CD4-positive, alpha-beta T cell treated with Interleukin-4 for 4 hours (primary cell): Measurements from ENCODE around the gene PTPRN2.

Experiments used
- DNase-seq: peaks from one replicate; pipeline ENCODE4 v3.0.0-alpha.2; 2020

The PTPRN2 gene

DNA sequence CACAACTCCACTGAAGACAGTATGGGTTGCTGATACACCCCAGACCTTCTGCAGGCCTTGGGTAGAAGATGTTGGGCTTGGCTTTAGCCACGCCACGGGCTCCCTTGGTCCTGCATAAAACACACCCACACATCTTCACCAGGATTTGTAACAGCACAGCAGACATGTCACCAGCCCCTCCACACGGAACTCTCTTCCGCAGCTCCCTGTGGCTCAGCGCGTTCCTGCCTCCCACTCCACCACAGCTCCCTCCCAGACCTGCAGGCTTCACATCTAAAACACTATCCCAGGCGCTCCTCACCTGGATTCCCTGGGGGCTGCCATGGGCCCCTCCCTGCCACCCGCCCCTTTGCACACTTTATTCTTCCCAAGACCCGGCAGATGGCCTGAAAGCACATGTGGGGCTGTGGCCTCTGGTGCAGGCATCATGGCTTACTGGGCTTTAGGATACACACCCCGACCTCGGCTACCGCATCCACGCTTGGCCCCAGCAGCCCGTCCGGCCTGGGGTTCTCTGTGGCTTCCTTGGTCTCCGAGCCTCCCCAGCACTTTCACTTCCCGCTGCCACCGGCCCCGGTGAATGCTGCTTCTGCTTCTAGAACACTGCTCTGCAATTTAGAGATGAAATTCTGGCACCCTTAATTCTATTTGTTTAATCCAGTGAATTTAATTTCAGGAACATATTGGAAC is 818.0 kb downstream of the PTPRN2 start:
- no peak for DNase-seq

DNA sequence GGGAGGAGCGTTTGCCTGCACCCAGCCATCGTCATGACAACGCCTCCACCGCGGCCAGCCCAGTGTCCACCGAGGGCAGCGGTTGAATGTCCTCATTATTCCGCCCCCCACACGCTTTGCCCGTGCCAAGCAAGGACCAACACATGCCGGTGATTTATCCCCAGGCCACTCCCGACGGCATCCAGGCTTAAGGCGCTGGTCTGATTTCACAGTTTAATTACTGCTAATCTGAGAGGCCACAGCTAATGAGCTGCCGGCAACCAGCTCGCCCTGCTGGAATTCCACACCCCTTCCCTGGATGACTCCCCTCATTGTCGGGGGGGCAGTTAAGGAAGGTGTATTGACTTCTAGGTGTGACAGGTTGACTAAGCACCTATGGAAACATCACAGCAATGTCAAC is 818.5 kb downstream of the PTPRN2 start:
- no peak for DNase-seq

- no peak for DNase-seq
These were observed 819.4 kb downstream of the PTPRN2 start for GRCh38 chr7:157768198-157768597.

GRCh38 chr7:157767506-157768197 is 820.0 kb downstream of the PTPRN2 start:
- DNase-seq, result no peak

DNA sequence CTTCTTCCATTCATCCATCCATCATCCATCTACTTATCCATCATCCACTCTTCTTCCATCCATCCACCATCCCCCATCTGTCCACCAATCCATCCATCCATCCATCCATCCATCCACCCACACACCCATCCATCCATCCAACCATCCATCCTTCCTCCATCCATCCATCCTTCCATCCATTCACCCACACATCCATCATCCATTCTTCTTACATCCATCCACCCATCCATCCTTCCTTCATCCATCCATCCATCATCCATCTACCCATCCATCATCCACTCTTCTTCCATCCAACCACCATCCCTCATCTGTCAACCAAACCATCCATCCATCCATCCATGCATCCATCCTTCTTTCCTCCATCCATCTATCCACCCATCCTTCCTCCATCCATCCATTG is 821.5 kb downstream of the PTPRN2 start:
- DNase-seq, result no peak

DNA sequence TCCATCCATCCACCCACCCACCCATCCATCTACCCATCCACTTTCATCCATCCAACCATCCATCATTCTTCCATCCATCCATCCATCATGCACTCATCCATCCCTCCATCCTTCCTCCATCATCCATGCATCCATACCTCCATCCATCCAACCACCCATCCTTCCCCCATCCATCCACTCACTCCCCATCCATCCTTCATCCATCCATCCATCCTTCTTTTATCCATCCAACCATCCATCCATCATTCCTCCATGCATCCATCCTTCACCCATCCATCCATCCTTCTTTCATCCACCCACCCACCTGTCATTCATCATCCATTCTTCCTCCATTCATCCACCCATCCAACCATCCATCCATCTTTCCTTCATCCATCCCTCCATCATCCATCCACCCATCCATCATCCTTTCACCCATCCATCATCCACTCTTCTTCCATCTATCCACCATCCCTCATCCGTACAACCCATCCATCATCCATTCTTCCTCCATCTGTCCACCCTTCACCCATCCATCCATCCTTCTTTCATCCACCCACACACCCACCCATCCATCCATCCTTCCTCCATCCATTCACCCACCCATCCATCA is 822.6 kb downstream of the PTPRN2 start:
- DNase-seq, result no peak

GRCh38 chr7:157764193-157764592 is 823.4 kb downstream of the PTPRN2 start:
- DNase-seq, result no peak

DNA sequence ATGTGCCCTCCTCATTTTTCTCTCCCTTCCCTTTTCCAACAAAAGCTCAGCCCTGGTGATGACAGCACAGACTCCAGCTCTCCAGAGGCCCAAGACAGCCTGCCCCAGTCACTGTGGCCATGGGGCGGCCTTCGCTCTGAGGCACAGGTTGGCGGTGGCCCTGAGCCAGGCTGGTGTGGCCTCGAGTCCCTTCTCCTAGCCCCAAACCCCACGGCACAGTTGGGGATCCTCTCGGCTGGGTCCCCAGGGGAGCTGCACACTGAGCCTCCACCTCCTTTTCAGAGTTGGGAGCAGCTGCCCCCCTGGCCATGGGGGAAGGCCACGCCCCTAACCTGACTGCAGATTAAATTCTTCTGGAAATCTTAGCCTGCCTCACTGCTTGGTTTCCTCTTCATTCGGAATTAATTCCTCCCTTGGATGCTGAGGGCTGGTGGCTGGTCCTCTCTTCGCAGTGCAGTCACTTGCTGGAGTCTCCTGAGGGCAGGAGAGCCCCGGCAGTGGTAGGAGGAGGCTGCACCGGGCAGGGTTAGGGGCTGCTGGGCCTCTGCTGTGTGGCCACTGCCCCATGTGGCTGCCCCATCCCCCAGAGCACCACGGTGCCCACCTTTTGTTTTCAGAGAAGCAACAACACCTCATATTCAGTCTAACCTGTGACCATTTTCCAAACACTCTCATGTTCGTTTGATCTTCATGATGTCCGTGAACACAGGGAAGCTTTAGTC is 824.2 kb downstream of the PTPRN2 start:
- no peak for DNase-seq

GRCh38 chr7:157762824-157763223 is 824.8 kb downstream of the PTPRN2 start:
- DNase-seq, result no peak

- no peak for DNase-seq
These were observed 827.5 kb downstream of the PTPRN2 start for GRCh38 chr7:157760004-157760730.

DNA sequence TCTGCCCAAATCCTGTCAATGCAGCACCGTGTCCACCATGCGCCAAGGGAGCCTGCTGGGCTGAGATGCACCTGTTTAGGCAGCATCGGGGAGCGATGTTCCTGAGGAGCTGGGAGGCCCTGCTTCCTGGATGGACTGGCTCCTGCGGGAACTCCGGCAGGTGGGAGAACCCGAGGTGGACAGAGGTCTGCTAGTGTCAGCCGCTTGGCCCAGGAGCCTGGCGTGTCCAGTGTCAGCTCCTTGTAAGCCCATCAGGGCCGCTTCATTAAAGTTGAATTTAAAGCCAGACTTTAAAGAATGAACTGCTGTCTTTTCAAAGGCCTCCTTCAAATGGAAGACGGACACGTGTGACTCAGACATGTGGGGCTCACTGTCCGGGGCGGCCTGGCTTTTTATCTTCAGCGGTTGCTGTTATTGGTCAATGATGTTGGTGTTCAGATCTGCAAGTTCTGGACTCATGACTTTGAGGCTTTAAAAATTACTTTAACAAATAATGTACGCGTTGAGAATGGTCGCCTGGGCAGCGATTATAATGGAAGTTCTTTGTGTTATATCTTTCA is 828.3 kb downstream of the PTPRN2 start:
- no peak for DNase-seq

DNA sequence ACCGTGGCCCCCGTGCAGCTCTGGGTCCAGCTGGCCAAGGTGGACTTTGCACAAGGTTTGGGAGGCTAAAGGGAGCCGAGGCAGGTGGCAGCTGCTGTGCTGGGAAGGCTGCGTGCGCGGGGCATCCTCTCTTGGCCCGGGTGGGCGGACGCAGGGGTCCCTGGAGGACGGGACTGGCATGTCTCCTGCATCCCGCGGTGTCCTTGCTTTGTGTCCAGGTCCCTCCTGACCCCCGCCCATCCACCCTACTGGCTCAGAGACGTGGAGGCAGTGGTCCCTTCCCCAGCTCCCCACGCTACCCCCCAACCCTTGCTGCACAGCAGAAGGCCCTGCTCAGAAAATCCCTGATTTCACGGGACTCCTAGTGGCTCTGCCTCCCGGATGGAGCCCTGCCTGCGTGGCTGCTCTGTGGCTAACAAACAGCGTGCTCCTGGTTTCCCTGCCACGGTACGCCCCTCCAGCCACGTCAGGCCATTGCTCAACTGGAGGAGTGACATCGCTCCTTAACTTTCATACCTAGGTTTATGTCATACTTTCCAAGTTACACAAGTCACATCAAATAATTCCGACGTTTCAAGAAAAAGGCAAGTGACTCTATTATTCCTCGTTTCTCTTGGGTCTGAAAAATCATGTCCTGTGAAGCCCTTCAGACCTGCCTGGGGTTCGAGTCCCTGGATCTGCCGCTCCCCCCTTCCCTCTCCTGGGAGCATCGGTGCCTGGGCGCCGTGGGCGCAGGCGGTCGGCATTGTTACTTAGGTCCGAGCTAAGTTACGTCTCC is 829.0 kb downstream of the PTPRN2 start:
- DNase-seq, result no peak

DNA sequence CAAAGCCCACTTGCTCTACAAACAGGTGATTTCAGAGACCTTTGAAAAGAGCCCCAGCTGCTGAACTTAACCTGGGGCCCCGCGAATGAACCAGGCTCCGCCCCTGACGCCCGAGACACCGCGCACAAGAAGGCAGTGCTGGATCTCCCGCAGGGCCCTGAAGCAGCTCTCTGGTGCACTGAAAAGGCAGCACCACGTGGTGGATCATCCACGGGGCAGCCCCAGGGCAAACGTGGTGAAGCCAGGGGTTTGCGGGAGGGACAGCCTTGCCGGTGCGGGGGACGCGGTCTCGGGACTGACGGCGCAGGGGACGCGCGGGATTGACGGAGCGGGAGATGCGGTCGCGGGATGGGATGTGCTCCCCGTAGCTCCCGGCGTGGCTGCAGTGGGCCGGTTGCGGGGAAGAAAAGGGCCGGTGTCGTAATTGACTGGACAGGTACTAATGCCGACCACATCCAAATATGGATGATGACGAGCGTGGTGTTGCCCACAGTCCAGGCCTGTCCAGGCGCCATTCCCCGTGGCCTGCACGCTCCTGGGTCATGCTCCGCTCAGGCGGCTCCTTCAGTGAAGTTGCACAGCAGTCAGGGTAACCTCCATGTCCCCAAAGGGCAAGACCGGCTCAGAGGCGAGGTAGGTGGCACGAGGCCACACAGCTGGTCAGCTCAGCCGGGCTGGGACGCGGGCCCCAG is 829.7 kb downstream of the PTPRN2 start:
- DNase-seq, result no peak

DNA sequence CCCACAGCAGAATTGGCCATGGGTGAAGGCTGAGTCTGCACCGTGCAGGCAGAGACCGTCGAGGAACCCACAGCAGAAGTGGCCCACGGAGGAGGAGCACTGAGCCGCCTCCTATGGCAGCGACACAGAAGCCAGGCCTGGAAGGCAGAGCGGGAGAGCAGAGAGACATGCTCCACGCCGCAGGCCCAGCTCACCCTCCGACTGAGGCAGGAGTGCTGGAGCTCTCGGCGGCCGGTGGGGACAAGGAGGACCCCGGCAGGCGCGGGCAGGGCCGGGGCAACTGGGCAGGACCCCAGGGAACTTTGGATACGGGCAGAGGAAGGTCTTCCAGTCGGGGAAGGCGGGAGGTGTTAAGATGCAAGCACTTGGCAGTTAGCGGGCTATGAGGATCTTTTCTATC is 830.4 kb downstream of the PTPRN2 start:
- no peak for DNase-seq

- no peak for DNase-seq
These were observed 831.9 kb downstream of the PTPRN2 start for GRCh38 chr7:157755741-157756140.

GRCh38 chr7:157754416-157754790 is 833.2 kb downstream of the PTPRN2 start:
- no peak for DNase-seq

GRCh38 chr7:157753713-157754415 is 833.8 kb downstream of the PTPRN2 start:
- DNase-seq, result no peak

- DNase-seq, result no peak
These were observed 834.8 kb downstream of the PTPRN2 start for GRCh38 chr7:157752832-157753291.

DNA sequence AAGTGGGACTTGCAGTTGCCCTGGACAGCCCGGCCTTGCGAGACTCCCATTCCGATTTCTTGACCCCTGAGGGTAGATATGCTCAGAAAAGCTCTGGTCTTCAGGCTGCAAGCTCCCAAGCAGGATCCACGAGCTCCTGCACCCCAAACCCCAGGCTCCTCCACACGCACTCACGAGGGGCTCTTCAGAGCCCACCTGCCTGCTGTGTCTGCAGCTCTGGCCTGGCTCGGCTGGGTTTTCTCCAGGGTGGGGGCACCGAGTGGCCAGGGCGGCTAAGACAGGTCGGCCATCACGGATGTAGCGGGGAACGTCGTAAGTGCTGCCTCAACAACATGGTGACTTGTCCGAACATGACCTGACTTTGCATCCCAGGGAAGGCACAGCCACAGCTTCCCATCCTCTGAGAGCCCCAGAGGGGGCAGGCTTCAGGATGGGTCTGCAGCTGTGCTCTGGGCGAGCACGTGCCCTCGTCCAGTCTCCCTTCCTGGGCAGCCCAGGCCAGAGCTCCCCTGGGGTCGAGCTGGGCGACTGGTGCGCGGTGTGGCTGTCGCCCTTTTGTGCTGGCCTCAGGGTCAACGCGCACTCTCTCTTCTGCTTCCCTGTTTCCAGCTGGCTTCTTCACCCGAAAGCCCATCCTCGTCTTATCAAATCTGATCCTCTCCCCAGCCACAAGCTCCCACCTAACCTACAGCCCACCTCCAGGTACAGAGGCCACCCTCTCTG is 835.5 kb downstream of the PTPRN2 start:
- DNase-seq, result no peak

- no peak for DNase-seq
These were observed 836.2 kb downstream of the PTPRN2 start for GRCh38 chr7:157751406-157751805.
